Upper lobe of left lung (tissue), 4 donors: ENCODE results near the gene CARM1.

Experiments used
- EP300 ChIP-seq, 4 donors: sonication (generic); formaldehyde crosslinking; IDR thresholded peaks; one replicate each; pipeline ENCODE4 v1.5.1; 2017; ENCODE audit warnings: antibody characterized with exemption in 4 of 4, control low read depth in 2 of 4
- TF ChIP-seq, protein P1 (sequence below), 6 experiments: fragments of 450-650 bp in 4 of 6; fragments of 200-600 bp in 2 of 6; sonication (generic) in 2 of 6; IDR thresholded peaks; one replicate each; pipeline ENCODE4 v1.5.1; 2016 to 2019; ENCODE audit warnings: antibody characterized with exemption in 6 of 6

DNA sequence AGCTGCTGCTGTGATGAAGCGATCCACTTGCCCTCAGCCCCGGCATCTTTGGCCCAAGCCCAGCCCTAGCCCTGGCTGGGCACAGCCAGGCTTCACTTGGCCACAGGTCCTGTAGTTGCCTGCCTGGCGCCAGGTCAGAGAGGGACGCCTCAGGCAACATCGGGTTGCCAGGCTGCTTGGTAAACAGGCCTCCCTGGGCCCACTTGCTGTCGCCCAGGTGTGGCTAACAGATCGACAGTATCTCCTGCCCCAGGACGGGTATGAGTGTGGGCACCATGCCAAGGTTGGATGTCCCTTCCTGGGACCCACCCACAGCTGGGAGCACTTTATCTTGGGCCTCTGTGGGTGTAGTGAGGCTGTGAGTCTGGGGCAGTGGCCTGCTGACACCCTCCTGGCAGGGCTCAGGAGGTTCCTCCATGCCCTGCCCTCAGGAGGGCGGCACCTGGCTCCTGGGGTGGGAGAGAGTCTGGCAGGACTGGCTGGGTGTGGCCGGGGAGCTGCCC lies 27.8 kb downstream of the CARM1 start:
- TF ChIP-seq, protein P1, sequence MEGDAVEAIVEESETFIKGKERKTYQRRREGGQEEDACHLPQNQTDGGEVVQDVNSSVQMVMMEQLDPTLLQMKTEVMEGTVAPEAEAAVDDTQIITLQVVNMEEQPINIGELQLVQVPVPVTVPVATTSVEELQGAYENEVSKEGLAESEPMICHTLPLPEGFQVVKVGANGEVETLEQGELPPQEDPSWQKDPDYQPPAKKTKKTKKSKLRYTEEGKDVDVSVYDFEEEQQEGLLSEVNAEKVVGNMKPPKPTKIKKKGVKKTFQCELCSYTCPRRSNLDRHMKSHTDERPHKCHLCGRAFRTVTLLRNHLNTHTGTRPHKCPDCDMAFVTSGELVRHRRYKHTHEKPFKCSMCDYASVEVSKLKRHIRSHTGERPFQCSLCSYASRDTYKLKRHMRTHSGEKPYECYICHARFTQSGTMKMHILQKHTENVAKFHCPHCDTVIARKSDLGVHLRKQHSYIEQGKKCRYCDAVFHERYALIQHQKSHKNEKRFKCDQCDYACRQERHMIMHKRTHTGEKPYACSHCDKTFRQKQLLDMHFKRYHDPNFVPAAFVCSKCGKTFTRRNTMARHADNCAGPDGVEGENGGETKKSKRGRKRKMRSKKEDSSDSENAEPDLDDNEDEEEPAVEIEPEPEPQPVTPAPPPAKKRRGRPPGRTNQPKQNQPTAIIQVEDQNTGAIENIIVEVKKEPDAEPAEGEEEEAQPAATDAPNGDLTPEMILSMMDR (IDR thresholded peaks at IDR 0.05), result no peak
- no peak for TF ChIP-seq EP300 (IDR thresholded peaks at IDR 0.05)
